ENCODE measurements around the gene COX14.
A peak's percentile ranks its signal among the peaks of the same experiment; 100 is the strongest.

COX14 gene

GRCh38 chr12:50069539-50069938 is 42.5 kb upstream of the COX14 start:
- CTCF ChIA-PET, result interaction anchor here (0.7 to 2.7 kb wide), 5 partner anchors 9 to 102 kb away, joined by 3 to 32 read pairs (median 8); no protein-coding TSS in a partner anchor
- POLR2A ChIA-PET, result no interaction called here

GRCh38 chr12:50070314-50071060 is 41.5 kb upstream of the COX14 start:
- POLR2A ChIA-PET, result interaction anchor here (0.6 to 1.3 kb wide), 3 partner anchors 45 to 375 kb away, joined by 3 read pairs; partner anchors contain the start of gene RACGAP1
- no peak for TF ChIP-seq L3MBTL2 (conservative IDR thresholded peaks at IDR 0.05)
- 0 out of 2 replicates have a peak, but pooled peaks have one; percentile 82 for TF ChIP-seq HDGF (IDR thresholded peaks at IDR 0.05; ENCODE audit: borderline replicate concordance)
- TF ChIP-seq PKNOX1 (IDR thresholded peaks at IDR 0.05), result no peak
- no peak for TF ChIP-seq CTBP1 (IDR thresholded peaks at IDR 0.05; ENCODE audit: borderline replicate concordance)
- peak; percentile 80 for DNase-seq (ENCODE audit: extremely low spot score)
- CTCF ChIA-PET, result interaction anchor here (0.6 to 2.7 kb wide), 19 partner anchors 8 to 434 kb away, joined by 3 to 32 read pairs (median 4); partner anchors contain the start of genes DIP2B and SMARCD1

More at GRCh38 chr12:50069539-50069938, 42.5 kb upstream of the COX14 start:
- TF ChIP-seq L3MBTL2 (conservative IDR thresholded peaks at IDR 0.05) (no peak), ARNT (IDR thresholded peaks at IDR 0.05) (no peak), FOXA1 (IDR thresholded peaks at IDR 0.05) (no peak)
- no peak for DNase-seq (ENCODE audit: extremely low spot score)

GRCh38 chr12:50072198-50072907 is 39.7 kb upstream of the COX14 start:
- ChIA-PET POLR2A (interaction anchor here (1.2 kb wide), 1 partner anchor 13 kb away, joined by 4 read pairs; the partner anchor contains the start of gene SMARCD1), CTCF (interaction anchor here (0.6 kb wide), 1 partner anchor 105 kb away, joined by 3 read pairs; no protein-coding TSS in a partner anchor)
- no peak for TF ChIP-seq ZNF384 (IDR thresholded peaks at IDR 0.05)
- no peak for TF ChIP-seq ELF4 (IDR thresholded peaks at IDR 0.05)
- TF ChIP-seq ARNT (IDR thresholded peaks at IDR 0.05), result no peak
- no peak for TF ChIP-seq LEF1 (IDR thresholded peaks at IDR 0.05; ENCODE audit: borderline replicate concordance)
- no peak for DNase-seq (ENCODE audit: extremely low spot score)

- no peak for DNase-seq (ENCODE audit: extremely low spot score)
- TF ChIP-seq FOXK2 (IDR thresholded peaks at IDR 0.05) (no peak), FOXM1 (IDR thresholded peaks at IDR 0.05; ENCODE audit: borderline replicate concordance) (no peak), HDGF (IDR thresholded peaks at IDR 0.05; ENCODE audit: borderline replicate concordance) (no peak), L3MBTL2 (conservative IDR thresholded peaks at IDR 0.05) (no peak), ARNT (IDR thresholded peaks at IDR 0.05) (no peak), SUZ12 (IDR thresholded peaks at IDR 0.05) (no peak), ELF4 (IDR thresholded peaks at IDR 0.05) (no peak), NFRKB (IDR thresholded peaks at IDR 0.05) (no peak)
- ChIA-PET POLR2A (interaction anchor here (0.6 to 1.2 kb wide), 2 partner anchors 12 kb away, joined by 3 to 4 read pairs; partner anchors contain the start of gene SMARCD1), CTCF (interaction anchor here (0.6 kb wide), 1 partner anchor 106 kb away, joined by 3 read pairs; no protein-coding TSS in a partner anchor)
Measured at GRCh38 chr12:50073206-50073605, 38.8 kb upstream of the COX14 start.

- CTCF ChIA-PET, result interaction anchor here (0.7 to 1.8 kb wide), 2 partner anchors 102 to 104 kb away, joined by 4 to 5 read pairs; no protein-coding TSS in a partner anchor
- no peak for DNase-seq (ENCODE audit: extremely low spot score)
- POLR2A ChIA-PET, result interaction anchor here (0.6 kb wide), 1 partner anchor 11 kb away, joined by 3 read pairs; the partner anchor contains the start of gene SMARCD1
- no peak for TF ChIP-seq FOXM1 (IDR thresholded peaks at IDR 0.05; ENCODE audit: borderline replicate concordance)
Measured at GRCh38 chr12:50073712-50074111, 38.3 kb upstream of the COX14 start.

GRCh38 chr12:50074936-50075807 is 36.9 kb upstream of the COX14 start:
- CTCF ChIA-PET, result interaction anchor here (0.7 to 1.8 kb wide), 5 partner anchors 35 to 239 kb away, joined by 3 to 5 read pairs (median 3); no protein-coding TSS in a partner anchor
- POLR2A ChIA-PET, result interaction anchor here (2.4 kb wide), 1 partner anchor 10 kb away, joined by 11 read pairs; the partner anchor contains the start of gene SMARCD1
- TF ChIP-seq FOXA1 (IDR thresholded peaks at IDR 0.05) (no peak), L3MBTL2 (conservative IDR thresholded peaks at IDR 0.05) (no peak), PKNOX1 (IDR thresholded peaks at IDR 0.05) (no peak), ARNT (IDR thresholded peaks at IDR 0.05) (no peak), ZNF384 (IDR thresholded peaks at IDR 0.05) (no peak), HDGF (IDR thresholded peaks at IDR 0.05; ENCODE audit: borderline replicate concordance) (0 out of 2 replicates have a peak, but pooled peaks have one; percentile 41), FOXK2 (IDR thresholded peaks at IDR 0.05) (no peak)
- peak; percentile 85 for DNase-seq (ENCODE audit: extremely low spot score)

GRCh38 chr12:50075808-50076170 is 36.2 kb upstream of the COX14 start:
- DNase-seq (ENCODE audit: extremely low spot score), result no peak
- ChIA-PET CTCF (no interaction called here), POLR2A (interaction anchor here (2.4 kb wide), 1 partner anchor 9 kb away, joined by 11 read pairs; the partner anchor contains the start of gene SMARCD1)
- TF ChIP-seq NFRKB (IDR thresholded peaks at IDR 0.05) (no peak), FOXA1 (IDR thresholded peaks at IDR 0.05) (no peak), SUZ12 (IDR thresholded peaks at IDR 0.05) (no peak), SP1 (IDR thresholded peaks at IDR 0.05) (no peak)
